K562 (cell line): ENCODE results near the gene CCSER1. TPM values are rescaled to one million over a fixed set of nuclear protein-coding genes. Genes with fewer than 3 reads are reported as not detected.
A peak's percentile ranks its signal among the peaks of the same experiment; 100 is the strongest.

Experiments used
- ATAC-seq: fragments of 200-7000 bp; cut with Tn5 transposase; 3 replicates; pipeline ENCODE4 v1.9.1; 2020; ENCODE audit warnings: moderate library complexity
- BruUV-seq: library from RNA; stranded (reverse); fragments of 400-500 nt; replicated peaks from 2 replicates; lab custom pipeline; 2021; lab: Mats Ljungman, UMichigan
- CTCF ChIA-PET: fragments of 300-600 bp; formaldehyde crosslinking; extraction: SDS; loops from one replicate; lab custom pipeline; 2021; ENCODE audit warnings: low intra/inter-chr PET ratio; lab: Yijun Ruan, JAX
- POLR2A ChIA-PET: fragments of 300-600, 350-650 bp; sonication (Branson Sonifier 250); formaldehyde crosslinking; extraction: SDS; loops from one replicate; lab custom pipeline; 2021; ENCODE audit warnings: antibody characterized with exemption, inconsistent platforms; lab: Yijun Ruan, JAX
- DNase-seq, 4 experiments: peaks; one replicate each; pipeline versions ENCODE4 v3.0.0 to v3.0.0-alpha.2; 2011 to 2018; ENCODE audit warnings: low spot score in 3 of 4, mixed read lengths in 3 of 4; ENCODE audit errors: extremely low read depth in 1 of 4
- FAIRE-seq: peaks from 2 replicates; lab custom pipeline; 2011; peaks lifted over from hg19 to GRCh38; lab: Jason Lieb, UNC
- H2AFZ ChIP-seq: 2 replicates; pipeline ENCODE4 v1.6.0; 2011; ENCODE audit warnings: low read depth, low read length, control low read depth, inconsistent platforms
- H3K27ac ChIP-seq: fragments of 200-600 bp; 3 replicates; pipeline ENCODE4 v1.8.0; 2011; ENCODE audit warnings: low read depth, mild to moderate bottlenecking, control low read depth, inconsistent platforms, low read length, moderate library complexity, mixed read lengths; ENCODE audit errors: extremely low read depth
- H3K27me3 ChIP-seq, 2 experiments: fragments of 300-600 bp in 1 of 2; 2 replicates in 1 of 2; 3 replicates in 1 of 2; pipeline versions ENCODE4 v1.6.0 to v1.8.0; 2011; ENCODE audit warnings: inconsistent platforms in 2 of 2, low read length in 2 of 2, mild to moderate bottlenecking in 1 of 2, mixed read lengths in 1 of 2, moderate library complexity in 1 of 2; ENCODE audit not compliant: control insufficient read depth in 2 of 2, insufficient read depth in 2 of 2
- H3K36me3 ChIP-seq: fragments of 300-600 bp; 3 replicates; pipeline ENCODE4 v1.8.0; 2011; ENCODE audit warnings: mild to moderate bottlenecking, low read length, inconsistent platforms; ENCODE audit not compliant: control insufficient read depth, insufficient read depth
- H3K4me1 ChIP-seq, 2 experiments: fragments of 200-600 bp in 1 of 2; replicated peaks in 1 of 2; 2 replicates in 1 of 2; 3 replicates in 1 of 2; pipeline versions ENCODE4 v1.5.1 to v1.8.0; 2011; ENCODE audit warnings: inconsistent platforms in 2 of 2, low read length in 2 of 2, mild to moderate bottlenecking in 1 of 2, mixed read lengths in 1 of 2, moderate library complexity in 1 of 2; ENCODE audit not compliant: control insufficient read depth in 2 of 2, insufficient read depth in 2 of 2
- H3K4me2 ChIP-seq: 2 replicates; pipeline ENCODE4 v1.6.1; 2011; ENCODE audit warnings: low read length, control low read depth, inconsistent platforms, mixed read lengths; ENCODE audit not compliant: insufficient read depth
- H3K4me3 ChIP-seq: fragments of 200-600 bp; sonication (generic), shearing (Covaris generic); 2 replicates; pipeline ENCODE4 v1.5.1; 2016; ENCODE audit warnings: control low read depth, inconsistent platforms
- H3K79me2 ChIP-seq: fragments of 200-600 bp; 3 replicates; pipeline ENCODE4 v1.8.0; 2011; ENCODE audit warnings: low read length, inconsistent platforms; ENCODE audit not compliant: control insufficient read depth, insufficient read depth
- H3K9ac ChIP-seq, 2 experiments: 2 replicates each; pipeline versions ENCODE4 v1.6.0 to v1.6.1; 2011; ENCODE audit warnings: low read depth in 2 of 2, low read length in 2 of 2, control low read depth in 1 of 2, inconsistent platforms in 1 of 2, mild to moderate bottlenecking in 1 of 2, mixed read lengths in 1 of 2; ENCODE audit not compliant: insufficient read depth in 1 of 2
- H3K9me1 ChIP-seq: one replicate; pipeline ENCODE4 v1.6.0; 2011; ENCODE audit warnings: inconsistent platforms, mild to moderate bottlenecking, low read length, moderate library complexity; ENCODE audit not compliant: control insufficient read depth, insufficient read depth
- H3K9me3 ChIP-seq: replicated peaks from 2 replicates; pipeline ENCODE4 v1.5.1; 2011; ENCODE audit warnings: low read depth, low read length, inconsistent platforms; ENCODE audit not compliant: control insufficient read depth, insufficient read depth
- H4K20me1 ChIP-seq: replicated peaks from 2 replicates; pipeline ENCODE4 v1.6.1; 2011; ENCODE audit warnings: low read length, inconsistent platforms, mixed read lengths; ENCODE audit not compliant: control insufficient read depth, insufficient read depth
- C11orf30 ChIP-seq: fragments of 450-650 bp; IDR thresholded peaks from 2 replicates; pipeline ENCODE4 v1.6.1; 2016; ENCODE audit warnings: low read depth, mild to moderate bottlenecking
- FOXO4 ChIP-seq: fragments of 450-650 bp; formaldehyde crosslinking; IDR thresholded peaks from 2 replicates; pipeline ENCODE4 v1.4.0; 2020; ENCODE audit warnings: mild to moderate bottlenecking, moderate library complexity
- HDAC2 ChIP-seq: fragments of 450-650 bp; IDR thresholded peaks from 2 replicates; pipeline ENCODE4 v1.6.1; 2016; ENCODE audit warnings: mild to moderate bottlenecking
- MAFF ChIP-seq: IDR thresholded peaks from 2 replicates; pipeline ENCODE4 v1.6.1; 2012; ENCODE audit warnings: low read length, improper control_type of control experiment
- MAFG ChIP-seq: fragments of 450-650 bp; conservative IDR thresholded peaks from 2 replicates; pipeline ENCODE4 v1.6.1; 2016; ENCODE audit warnings: missing genetic modification characterization, missing compliant biosample characterization
- MAFK ChIP-seq: IDR thresholded peaks from 2 replicates; pipeline ENCODE4 v1.6.1; 2011; ENCODE audit warnings: low read length, improper control_type of control experiment
- ZNF316 ChIP-seq: fragments of 450-650 bp; IDR thresholded peaks from 2 replicates; pipeline ENCODE4 v1.6.1; 2016
- WGBS: fragments of 100-300 bp; shearing (Covaris generic); methylation state at CpG from one replicate; pipeline ENCODE4 v1.1.6; 2016; ENCODE audit warnings: low coverage, mixed read lengths; ENCODE audit not compliant: insufficient coverage; ENCODE audit errors: missing lambda C conversion rate; 5-methylcytosine and 5-hydroxymethylcytosine counted together
- in situ Hi-C: fragments of 300-500 bp; cut with MboI; formaldehyde crosslinking; loops from 4 replicates; pipeline ENCODE4 v1.15.0; 2018; ENCODE audit warnings: inconsistent platforms, mixed read lengths
- intact Hi-C: fragments of 100-400 bp; cut with micrococcal nuclease; formaldehyde crosslinking; loops from 2 replicates; pipeline ENCODE4 v1.14.2; 2022
- polyA plus RNA-seq, 8 experiments: library from polyadenylated mRNA; depleted of rRNA in 4 of 8; stranded (reverse) in 5 of 8; unstranded in 3 of 8; fragments of >200 nt; fragmentation: Nextera tagmentation in 2 of 8; fragmentation: Illumina TruSeq in 1 of 8; extraction: Ambion mirVana in 2 of 8; extraction: Trizol in 1 of 8; gene quantifications; 2 replicates each; pipeline versions ENCODE4 v1.2.1 to v1.2.3, GENCODE V29; 2011 to 2014; ENCODE audit warnings: inconsistent platforms in 1 of 8, missing spikeins in 1 of 8
- total RNA-seq, 7 experiments: library from RNA; depleted of rRNA in 6 of 7; stranded (reverse); fragments of >200 nt in 6 of 7; fragmentation: Illumina TruSeq in 2 of 7; extraction: Trizol in 2 of 7; gene quantifications; 2 replicates each; pipeline versions ENCODE4 v1.2.1 to v1.2.3, GENCODE V29; 2011 to 2021; ENCODE audit warnings: low replicate concordance in 1 of 7

CCSER1 gene
- total and polyA plus RNA-seq, 9 of the 15 experiments (the other 6 are each of a cell fraction or from before 2014, with no cell fraction given) = not detected

- in situ Hi-C loops = no loop called here
These were observed 1158.3 kb downstream of the CCSER1 start for GRCh38 chr4:91285487-91285886.

More at GRCh38 chr4:91285487-91285886, 1158.3 kb downstream of the CCSER1 start:
- Histone ChIP-seq H3K9me1 (no peaks in the 10 kb centered on the region), H3K9me3 (peaks cover 2% of the 10 kb centered on the region; the same call in 1 of the 2 replicates), H4K20me1 (no peaks in the 10 kb centered on the region), H2AFZ (no peak overlapping the region), H3K4me1 (no peaks in the 10 kb centered on the region), H3K4me2 (no peak overlapping the region), H3K27me3 (no peaks in the 10 kb centered on the region), H3K9ac (no peak overlapping the region), H3K79me2 (no peaks in the 10 kb centered on the region), H3K4me3 (no peak overlapping the region), H3K36me3 (no peaks in the 10 kb centered on the region), H3K27ac (no peak overlapping the region)
- intact Hi-C loops = no loop called here
- FAIRE-seq (no peak), ATAC-seq (no peak), DNase-seq (no peak)
- BruUV-seq = no TSS peak
- WGBS = 0% methylated on average over 2 of the region's 2 CpGs
- TF ChIP-seq HDAC2 (no peak), FOXO4 (CRISPR knock-in tag) (no peak), MAFG (tag) (peak; percentile 47), C11orf30 (peak; percentile 43), ZNF316 (peak; percentile 72), MAFF (peak; percentile 60), MAFK (peak; percentile 65)
- ChIA-PET CTCF (no interaction called here), POLR2A (no interaction called here)
